Measurements from ENCODE around the gene ZFP36L2.
"Not testable (repeated sequence)": the region's sequence is repeated elsewhere in the genome, so short reads cannot be mapped to it uniquely, and the experiment has no call there.

ZFP36L2 gene

GRCh38 chr2:43192744-43193651, 33.4 kb downstream of the ZFP36L2 start:
- DNase-seq (ENCODE audit: low read depth) = no peak
- no peak for TF ChIP-seq CTCF (IDR thresholded peaks at IDR 0.05; ENCODE audit: insufficient read depth, low read depth, low read length, missing control alignments)
- H3K4me3 ChIP-seq (ENCODE audit: low read length) = no peak overlapping the region

- H3K4me3 ChIP-seq (ENCODE audit: low read length) = no peak overlapping the region
- no peak for DNase-seq (ENCODE audit: low read depth)
- TF ChIP-seq CTCF (IDR thresholded peaks at IDR 0.05; ENCODE audit: insufficient read depth, low read depth, low read length, missing control alignments) = peak; percentile 11
These were observed 34.4 kb downstream of the ZFP36L2 start for GRCh38 chr2:43191947-43192516.

- no peak for TF ChIP-seq CTCF (IDR thresholded peaks at IDR 0.05; ENCODE audit: insufficient read depth, low read depth, low read length, missing control alignments)
- no peak for DNase-seq (ENCODE audit: low read depth)
- H3K4me3 ChIP-seq (ENCODE audit: low read length) = no peak overlapping the region
These were observed 35.9 kb downstream of the ZFP36L2 start for GRCh38 chr2:43190311-43191052.

- not testable (repeated sequence) for DNase-seq (ENCODE audit: low read depth); H3K4me3 ChIP-seq (ENCODE audit: low read length)
These were observed 36.5 kb downstream of the ZFP36L2 start for GRCh38 chr2:43189861-43190260.

GRCh38 chr2:43188561-43189386, 37.6 kb downstream of the ZFP36L2 start:
- no peak for TF ChIP-seq CTCF (IDR thresholded peaks at IDR 0.05; ENCODE audit: insufficient read depth, low read depth, low read length, missing control alignments)
- DNase-seq (ENCODE audit: low read depth) = no peak
- no peak overlapping the region for H3K4me3 ChIP-seq (ENCODE audit: low read length)

GRCh38 chr2:43186679-43187374, 39.6 kb downstream of the ZFP36L2 start:
- no peak for DNase-seq (ENCODE audit: low read depth)
- H3K4me3 ChIP-seq (ENCODE audit: low read length) = no peak overlapping the region
- no peak for TF ChIP-seq CTCF (IDR thresholded peaks at IDR 0.05; ENCODE audit: insufficient read depth, low read depth, low read length, missing control alignments)
